T1000 (cell line): ENCODE data around the gene ZFP36L2.

Source experiments
- DNase-seq: peaks from one replicate; lab custom pipeline; 2025; ENCODE audit warnings: mixed read lengths; lab: John Stamatoyannopoulos, UW

ZFP36L2 gene, protein sequence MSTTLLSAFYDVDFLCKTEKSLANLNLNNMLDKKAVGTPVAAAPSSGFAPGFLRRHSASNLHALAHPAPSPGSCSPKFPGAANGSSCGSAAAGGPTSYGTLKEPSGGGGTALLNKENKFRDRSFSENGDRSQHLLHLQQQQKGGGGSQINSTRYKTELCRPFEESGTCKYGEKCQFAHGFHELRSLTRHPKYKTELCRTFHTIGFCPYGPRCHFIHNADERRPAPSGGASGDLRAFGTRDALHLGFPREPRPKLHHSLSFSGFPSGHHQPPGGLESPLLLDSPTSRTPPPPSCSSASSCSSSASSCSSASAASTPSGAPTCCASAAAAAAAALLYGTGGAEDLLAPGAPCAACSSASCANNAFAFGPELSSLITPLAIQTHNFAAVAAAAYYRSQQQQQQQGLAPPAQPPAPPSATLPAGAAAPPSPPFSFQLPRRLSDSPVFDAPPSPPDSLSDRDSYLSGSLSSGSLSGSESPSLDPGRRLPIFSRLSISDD

GRCh38 chr2:43226558-43226954, at the start of gene ZFP36L2:
ZFP36L2 (minus strand) TSS chr2:43226606; CDS start chr2:43226315, 291 bp downstream.
- peak; percentile 92 for DNase-seq

DNA sequence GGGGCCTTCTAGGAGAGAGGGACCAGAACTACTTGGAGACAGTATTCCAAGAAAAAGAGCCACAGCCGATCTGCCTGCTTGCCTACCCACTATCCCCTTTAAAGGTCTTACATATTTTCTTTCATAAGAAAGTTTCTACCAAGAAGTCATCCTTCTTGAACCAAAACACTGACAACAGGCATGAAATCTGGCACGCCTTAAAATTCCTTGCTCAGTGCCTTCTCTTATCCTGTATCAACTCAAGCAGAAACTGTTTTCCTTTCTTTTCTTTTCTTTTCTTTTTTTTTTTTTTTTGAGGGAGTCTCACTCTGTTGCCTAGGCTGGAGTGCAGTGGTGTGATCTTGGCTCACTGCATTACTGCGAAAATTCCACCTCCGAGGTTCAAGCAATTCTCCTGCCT, 48.3 kb upstream of the ZFP36L2 start:
- no peak for DNase-seq

DNA sequence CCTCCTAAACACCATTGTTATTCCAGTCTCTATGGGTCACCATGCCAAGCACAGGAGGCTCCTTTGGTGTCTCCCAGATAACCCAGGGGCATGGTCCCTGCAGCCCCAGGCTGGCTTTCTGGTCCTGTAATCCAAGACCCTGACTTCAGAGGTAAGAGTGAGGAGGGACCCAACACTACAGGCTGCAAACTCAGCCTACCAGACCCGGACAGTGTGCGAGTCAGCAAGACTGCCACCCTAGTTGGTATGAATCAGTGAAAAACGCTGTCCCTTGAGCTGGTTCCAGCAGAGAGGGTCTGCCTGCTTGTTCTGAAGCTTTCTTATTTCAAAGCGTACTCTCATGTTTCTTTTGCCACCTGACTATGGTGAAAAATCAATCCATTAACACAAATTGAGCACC, 47.6 kb upstream of the ZFP36L2 start:
- DNase-seq, result no peak

DNA sequence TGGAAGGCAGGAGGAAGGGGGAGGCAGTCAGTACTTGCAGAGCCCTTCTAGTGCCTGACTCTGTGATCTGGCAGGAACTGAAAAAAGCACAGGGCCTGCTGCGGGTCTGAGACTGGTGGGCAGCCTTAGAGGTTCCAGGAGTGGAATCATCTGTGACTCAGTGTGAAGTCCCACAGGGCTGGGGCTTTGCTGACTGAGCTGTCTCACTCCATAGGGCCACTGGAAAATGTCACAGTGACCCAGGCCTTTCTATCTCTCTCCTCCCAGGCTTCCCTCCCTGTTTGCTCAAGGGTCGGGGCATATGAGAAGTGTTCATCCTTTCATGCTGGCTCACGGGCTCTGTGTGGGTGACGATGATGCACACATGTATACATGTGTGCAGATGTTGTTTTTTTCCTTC, 47.1 kb upstream of the ZFP36L2 start:
- DNase-seq, result no peak

GRCh38 chr2:43270930-43271615, 44.7 kb upstream of the ZFP36L2 start:
- no peak for DNase-seq

GRCh38 chr2:43270461-43270860, 44.1 kb upstream of the ZFP36L2 start:
- no peak for DNase-seq

DNA sequence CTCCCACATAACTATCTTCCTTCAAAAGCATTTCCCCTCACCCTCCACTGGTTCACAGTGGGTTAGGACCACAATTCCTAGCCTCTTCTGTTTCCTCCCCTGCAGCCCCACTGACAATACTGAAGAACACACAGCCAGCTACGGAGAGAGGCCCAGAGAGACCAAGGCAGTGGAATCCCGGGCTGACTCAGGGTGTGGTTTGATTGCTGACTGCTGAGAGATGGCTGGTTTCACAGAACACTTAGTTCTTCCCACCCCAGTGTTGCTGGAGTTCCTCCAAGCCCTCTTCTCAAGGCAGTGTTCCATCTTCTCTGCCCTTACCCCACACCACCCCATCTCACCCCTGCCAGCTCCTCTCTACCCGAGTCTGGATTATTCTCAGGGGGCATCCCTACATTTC, 43.3 kb upstream of the ZFP36L2 start:
- DNase-seq, result no peak

DNA sequence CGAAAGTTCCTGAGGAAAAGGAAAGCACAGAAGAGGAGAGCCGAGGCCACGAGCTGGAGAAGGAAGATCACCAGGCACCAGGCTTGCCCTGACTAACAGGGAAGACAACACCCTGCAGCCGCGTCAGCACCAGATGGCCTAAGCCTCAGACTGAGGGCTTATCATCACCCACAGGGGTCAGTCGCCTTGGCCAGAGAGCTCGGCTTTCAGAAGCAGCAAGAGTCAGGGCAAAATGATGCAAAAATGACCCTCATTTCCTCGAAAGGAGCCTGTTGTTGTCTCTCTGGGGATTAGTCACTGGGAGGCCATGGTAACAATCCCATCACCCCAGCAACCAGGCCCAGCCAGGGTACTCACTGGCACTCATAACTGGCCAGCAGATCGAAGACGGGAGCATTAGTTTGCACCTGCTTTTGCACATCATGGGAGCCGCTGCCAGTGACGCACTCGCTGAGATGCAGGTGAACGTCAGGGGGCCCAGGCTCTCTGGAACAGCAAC, 42.7 kb upstream of the ZFP36L2 start:
- peak; percentile 62 for DNase-seq

- DNase-seq, result no peak
Measured at GRCh38 chr2:43268066-43268953, 41.9 kb upstream of the ZFP36L2 start.

GRCh38 chr2:43267381-43267780, 41.0 kb upstream of the ZFP36L2 start:
- no peak for DNase-seq

GRCh38 chr2:43266711-43267111, 40.3 kb upstream of the ZFP36L2 start:
- DNase-seq, result no peak

- DNase-seq, result no peak
Measured at GRCh38 chr2:43265421-43265820, 39.0 kb upstream of the ZFP36L2 start.

DNA sequence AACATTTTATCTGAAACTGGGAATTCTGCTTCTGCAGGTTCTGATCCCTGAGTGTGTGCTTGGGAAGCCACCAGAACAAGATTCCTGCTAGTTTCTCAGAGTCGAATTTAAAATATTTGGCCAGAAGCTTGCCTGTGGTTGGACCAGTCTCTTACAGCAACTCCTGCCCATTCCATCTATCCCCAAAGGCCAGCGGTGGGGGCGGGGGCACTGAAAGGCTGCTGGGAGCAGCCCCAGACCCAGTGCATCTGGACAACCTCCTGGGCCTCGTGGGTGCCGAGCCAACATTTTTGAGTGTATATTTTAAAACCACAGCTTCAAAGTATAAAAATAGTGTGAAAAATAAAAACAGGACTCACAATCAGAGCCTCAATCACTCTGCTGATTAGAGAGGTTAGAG, 38.6 kb upstream of the ZFP36L2 start:
- DNase-seq, result no peak

DNA sequence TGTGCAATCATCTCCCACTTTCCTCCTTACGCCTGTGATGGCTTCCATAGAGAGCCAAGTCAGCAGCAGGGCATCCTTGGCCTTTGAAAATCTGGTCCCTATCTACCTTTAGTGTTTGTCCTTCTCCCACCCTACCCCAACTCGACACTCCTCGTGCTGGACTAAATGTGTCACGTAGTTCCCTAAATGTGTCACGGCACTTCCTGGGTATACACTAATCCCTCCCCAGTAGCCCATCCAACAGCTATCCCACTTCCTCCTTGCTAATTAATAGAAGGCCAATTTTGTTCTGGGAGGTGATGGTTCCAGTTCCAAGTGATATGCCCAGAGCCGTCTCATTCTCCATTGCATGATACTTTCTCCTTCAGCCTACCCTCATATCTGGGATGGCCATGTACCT, 36.5 kb upstream of the ZFP36L2 start:
- no peak for DNase-seq

GRCh38 chr2:43262239-43262638, 35.8 kb upstream of the ZFP36L2 start:
- no peak for DNase-seq

GRCh38 chr2:43259512-43259911, 33.1 kb upstream of the ZFP36L2 start:
- no peak for DNase-seq

GRCh38 chr2:43258547-43259156, 32.2 kb upstream of the ZFP36L2 start:
- no peak for DNase-seq

- DNase-seq, result no peak
Measured at GRCh38 chr2:43255296-43255910, 29.0 kb upstream of the ZFP36L2 start.

DNA sequence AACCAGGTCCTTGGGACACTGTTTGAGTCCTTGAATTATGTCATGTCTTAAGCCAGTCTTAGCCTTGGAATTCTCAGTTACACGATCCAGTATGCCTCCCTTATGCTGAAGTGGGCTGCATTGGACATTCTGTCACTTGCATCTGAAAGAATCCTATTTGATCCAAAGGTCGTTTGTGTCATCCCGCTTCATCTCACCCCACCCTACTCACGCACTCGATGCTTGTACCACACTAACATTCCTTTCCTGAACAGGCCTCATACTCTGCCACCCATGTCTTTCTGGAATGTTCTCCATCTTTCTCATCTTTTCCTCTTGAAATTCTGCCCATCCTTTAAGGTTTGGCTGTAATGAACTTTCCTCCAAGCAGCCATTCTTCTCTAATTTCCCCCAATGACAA, 27.9 kb upstream of the ZFP36L2 start:
- DNase-seq, result no peak

DNA sequence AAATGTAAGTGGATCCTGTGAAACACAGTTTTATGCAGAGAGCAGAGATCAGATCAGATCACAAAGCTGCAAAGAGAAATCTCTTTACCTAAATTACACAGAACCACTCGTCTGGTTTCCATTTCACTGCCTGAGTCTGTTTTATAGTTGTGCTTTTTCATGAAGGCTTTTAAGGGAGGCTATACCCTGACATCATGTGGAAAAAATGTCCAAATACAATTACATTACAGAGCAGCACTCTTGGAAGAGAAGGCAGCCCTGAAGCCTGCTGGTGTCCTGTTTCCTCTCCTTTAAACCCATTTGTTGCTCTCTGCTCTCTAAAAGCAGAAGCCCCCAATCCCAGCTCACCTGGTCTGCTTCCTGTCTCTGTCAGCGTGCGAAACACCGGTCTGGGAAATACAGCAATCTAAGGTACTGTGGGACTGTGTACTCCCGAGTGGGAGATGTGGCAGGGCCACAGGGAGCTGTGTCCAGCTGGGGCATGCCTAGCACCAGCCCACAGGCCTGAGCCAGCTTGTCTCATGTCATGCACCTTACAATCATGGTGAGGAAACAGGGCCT, 24.8 kb upstream of the ZFP36L2 start:
- DNase-seq, result no peak

DNA sequence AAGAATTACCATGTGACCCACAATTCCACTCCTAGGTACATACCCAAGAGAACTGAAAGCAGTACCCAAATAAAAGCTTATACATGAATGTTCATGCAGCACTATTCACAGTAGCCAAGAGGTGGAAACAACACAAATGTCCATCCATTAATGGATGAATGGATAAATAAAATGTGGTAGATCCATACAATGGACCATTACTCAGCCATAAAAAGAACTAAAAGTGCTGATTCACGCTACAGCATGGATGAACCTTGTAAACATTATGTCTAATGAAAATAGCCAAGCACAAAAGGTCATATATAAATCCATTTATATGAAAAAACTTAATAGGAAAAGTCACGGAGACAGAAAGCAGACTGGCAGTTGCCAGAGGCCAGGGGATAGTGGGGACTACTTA, 23.6 kb upstream of the ZFP36L2 start:
- DNase-seq, result no peak
